WTC11 (cell line): Measurements from ENCODE around the gene GAGE13. TPM values are rescaled to one million over a fixed set of nuclear protein-coding genes. Genes with fewer than 3 reads are reported as not detected.
A peak's percentile ranks its signal among the peaks of the same experiment; 100 is the strongest.
"Not testable (repeated sequence)": the region's sequence is repeated elsewhere in the genome, so short reads cannot be mapped to it uniquely, and the experiment has no call there.

Experiments
- ATAC-seq: fragments of 200-7000 bp; cut with Tn5 transposase; 2 replicates; pipeline ENCODE4 v1.10.0; 2021; ENCODE audit warnings: mild to moderate bottlenecking, moderate library complexity
- CTCF ChIA-PET: fragments of 300-600 bp; sonication (Branson Sonifier 250); formaldehyde crosslinking; loops from one replicate; lab custom pipeline; 2021; ENCODE audit warnings: antibody characterized with exemption; lab: Charles Lee
- POLR2A ChIA-PET: fragments of 350-600 bp; sonication (Branson Sonifier 250); formaldehyde crosslinking; loops from one replicate; lab custom pipeline; 2021; ENCODE audit warnings: antibody characterized with exemption; lab: Charles Lee
- DNase-seq: peaks from one replicate; pipeline ENCODE4 v3.0.0; 2021; ENCODE audit warnings: low spot score
- H3K27ac Mint-ChIP-seq: 2 replicates; pipeline ENCODE4 v1.8.0; 2021; ENCODE audit warnings: mixed read lengths
- H3K27me3 Mint-ChIP-seq: 2 replicates; pipeline ENCODE4 v1.8.0; 2021; ENCODE audit warnings: low read depth, mild to moderate bottlenecking, moderate library complexity, mixed read lengths
- H3K36me3 Mint-ChIP-seq: 2 replicates; pipeline ENCODE4 v1.8.0; 2021; ENCODE audit warnings: mixed read lengths
- H3K4me1 Mint-ChIP-seq: 2 replicates; pipeline ENCODE4 v1.8.0; 2022; ENCODE audit warnings: mixed read lengths
- H3K4me3 Mint-ChIP-seq: 2 replicates; pipeline ENCODE4 v1.8.0; 2021; ENCODE audit warnings: mild to moderate bottlenecking, moderate library complexity, mixed read lengths
- H3K9me3 Mint-ChIP-seq: 2 replicates; pipeline ENCODE4 v1.8.0; 2021; ENCODE audit warnings: mixed read lengths
- CTCF ChIP-seq: fragments of 200-600 bp; IDR thresholded peaks from 2 replicates; pipeline ENCODE4 v1.8.0; 2022; ENCODE audit warnings: antibody characterized with exemption
- NFATC4 ChIP-seq: fragments of 250-450 bp; sonication (Bioruptor Pico); IDR thresholded peaks from 2 replicates; pipeline ENCODE4 v1.9.0; 2021; ENCODE audit warnings: mild to moderate bottlenecking
- NFYB ChIP-seq: sonication (generic); formaldehyde crosslinking; conservative IDR thresholded peaks from 2 replicates; pipeline ENCODE4 v1.8.0; 2022; ENCODE audit warnings: low read depth, missing genetic modification reagents
- NR2C2 ChIP-seq: sonication (generic); formaldehyde crosslinking; IDR thresholded peaks from 2 replicates; pipeline ENCODE4 v1.8.0; 2022; ENCODE audit warnings: mild to moderate bottlenecking, missing genetic modification reagents
- NR3C1 ChIP-seq: sonication (generic); formaldehyde crosslinking; conservative IDR thresholded peaks from 2 replicates; pipeline ENCODE4 v1.8.1; 2023; ENCODE audit warnings: low read depth, mild to moderate bottlenecking, missing genetic modification reagents
- PRDM15 ChIP-seq: sonication (generic); formaldehyde crosslinking; IDR thresholded peaks from 2 replicates; pipeline ENCODE4 v1.8.0; 2022; ENCODE audit warnings: missing genetic modification reagents
- SMAD3 ChIP-seq: sonication (generic); formaldehyde crosslinking; IDR thresholded peaks from 2 replicates; pipeline ENCODE4 v1.8.0; 2022; ENCODE audit warnings: missing genetic modification reagents, mild to moderate bottlenecking, borderline replicate concordance
- TCF7 ChIP-seq: sonication (generic); formaldehyde crosslinking; IDR thresholded peaks from 2 replicates; pipeline ENCODE4 v1.8.0; 2022; ENCODE audit warnings: mild to moderate bottlenecking, low read depth, missing genetic modification reagents, moderate library complexity
- ZNF121 ChIP-seq: sonication (generic); formaldehyde crosslinking; IDR thresholded peaks from 2 replicates; pipeline ENCODE4 v1.8.0; 2023; ENCODE audit warnings: missing genetic modification reagents
- ZNF232 ChIP-seq: sonication (generic); formaldehyde crosslinking; IDR thresholded peaks from 2 replicates; pipeline ENCODE4 v1.8.0; 2022; ENCODE audit warnings: mild to moderate bottlenecking, missing genetic modification reagents
- ZNF423 ChIP-seq: fragments of 250-450 bp; sonication (Bioruptor Pico); IDR thresholded peaks from 2 replicates; pipeline ENCODE4 v2.1.2; 2022; ENCODE audit warnings: mild to moderate bottlenecking, moderate library complexity
- ZNF671 ChIP-seq: fragments of 250-450 bp; sonication (Bioruptor Pico); IDR thresholded peaks from 2 replicates; pipeline ENCODE4 v1.8.0; 2021; ENCODE audit warnings: mild to moderate bottlenecking
- total RNA-seq: library from RNA; stranded (reverse); gene quantifications from 3 replicates; pipeline ENCODE4 v1.2.3, GENCODE V29; 2021
- TF ChIP-seq, protein P1 (sequence below): fragments of 250-450 bp; sonication (Bioruptor Pico); IDR thresholded peaks from 2 replicates; pipeline ENCODE4 v1.8.0; 2021; ENCODE audit warnings: mild to moderate bottlenecking
- TF ChIP-seq, protein P2 (sequence below): fragments of 250-450 bp; sonication (Bioruptor Pico); IDR thresholded peaks from 2 replicates; pipeline ENCODE4 v1.9.0; 2021; ENCODE audit warnings: mild to moderate bottlenecking

Gene GAGE13
- total RNA-seq, 1 experiment from 2014 or later, result not detected

DNA sequence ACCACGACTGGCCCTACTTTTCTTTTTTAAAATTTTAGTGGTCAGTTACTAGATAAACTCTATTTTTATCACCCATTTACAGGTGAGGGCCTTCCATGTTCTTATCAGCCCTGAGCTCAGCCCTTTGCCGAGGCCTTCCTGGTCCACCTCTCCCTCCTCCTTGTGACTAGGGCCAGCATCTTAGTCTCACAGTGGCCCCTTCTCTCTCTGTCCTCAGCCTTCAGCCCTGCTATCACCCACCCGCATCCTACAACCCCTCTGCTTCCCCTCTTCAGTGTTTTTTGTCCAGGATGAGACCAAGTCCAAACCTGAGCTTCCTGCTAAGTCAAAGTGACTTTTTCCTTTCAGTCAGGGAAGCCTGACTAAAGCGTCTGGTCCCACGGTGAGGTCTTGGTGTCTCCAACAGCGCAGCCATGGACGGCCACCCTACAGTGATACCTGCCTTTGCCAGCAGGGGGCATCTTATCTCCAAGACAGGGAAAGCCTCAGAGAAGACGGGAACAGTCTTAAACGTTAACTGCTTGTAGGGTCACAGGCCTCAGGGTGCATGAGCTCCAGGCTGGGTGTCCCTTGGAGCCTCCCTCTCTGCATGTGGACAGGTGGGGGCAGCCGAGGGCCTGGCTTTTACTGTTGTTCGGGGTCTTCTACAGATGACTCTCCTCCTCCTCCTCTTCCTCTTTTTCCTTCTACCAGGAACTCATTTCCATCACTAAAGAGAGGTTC is 39.6 kb upstream of the GAGE13 start:
- Mint-ChIP-seq H3K27me3 (no peaks in the 10 kb centered on the region), H3K36me3 (no peaks in the 10 kb centered on the region), H3K9me3 (no peaks in the 10 kb centered on the region), H3K27ac (peak overlapping the region; percentile 73; the same call in 1 of the 2 replicates), H3K4me3 (no peak overlapping the region), H3K4me1 (peaks cover 3% of the 10 kb centered on the region)
- DNase-seq (peak; percentile 78), ATAC-seq (peak; percentile 93)
- ChIA-PET CTCF (interaction anchor here (0.6 to 2.1 kb wide), 12 partner anchors 15 to 470 kb away, joined by 3 to 10 read pairs (median 4); no protein-coding TSS in a partner anchor), POLR2A (interaction anchor here (0.5 kb wide), 1 partner anchor 545 kb away, joined by 3 read pairs; no protein-coding TSS in a partner anchor)
- TF ChIP-seq CTCF (peak; percentile 44), TCF7 (no peak), SMAD3 (CRISPR knock-in tag) (no peak)

DNA sequence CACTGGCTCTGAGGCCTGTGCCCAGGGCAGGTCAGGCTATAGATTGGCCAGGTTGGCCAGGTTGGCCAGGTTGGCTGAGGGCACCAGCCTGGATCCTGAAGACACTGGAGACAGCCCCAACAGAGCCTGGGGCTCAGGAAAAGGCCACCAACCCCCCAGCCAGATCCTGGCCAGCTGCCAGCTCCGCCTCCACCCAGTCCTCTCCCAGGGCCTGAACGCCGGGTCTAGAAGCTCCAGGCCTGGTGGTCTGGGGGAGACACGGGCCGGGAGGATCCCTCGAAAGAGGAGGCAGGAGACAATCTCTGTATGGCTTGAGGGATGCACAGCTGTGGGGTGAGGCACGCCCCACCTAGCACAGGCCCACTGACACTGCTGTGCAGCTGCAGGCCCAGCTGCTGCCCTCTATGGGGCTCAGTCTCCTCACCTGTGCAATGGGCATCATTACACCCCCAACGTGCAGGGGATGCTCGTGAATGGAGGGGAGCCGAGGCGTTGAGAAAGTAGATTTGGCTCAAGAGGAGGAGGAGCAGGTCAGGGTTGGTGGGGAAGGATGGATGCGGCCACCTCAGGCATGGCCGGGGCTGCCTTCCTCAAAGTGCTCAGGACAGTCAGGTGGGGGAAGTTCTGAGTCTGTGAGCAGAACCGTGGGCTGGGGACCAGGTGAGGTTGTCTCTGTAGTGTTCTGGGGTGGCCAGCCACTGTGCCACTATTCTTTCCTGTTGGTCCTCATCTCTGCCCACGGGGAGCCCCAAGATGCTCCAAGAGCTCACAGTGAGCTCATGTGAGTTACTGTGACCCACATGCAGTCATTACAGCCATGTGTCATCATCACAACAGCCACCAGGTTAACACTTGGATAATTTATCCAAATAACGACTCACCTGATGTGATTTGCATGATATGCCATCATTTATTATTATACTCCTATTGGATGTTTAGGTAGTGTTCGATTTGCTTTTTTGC is 38.7 kb upstream of the GAGE13 start:
- Mint-ChIP-seq H3K4me1 (peaks cover 3% of the 10 kb centered on the region), H3K27ac (no peak overlapping the region), H3K27me3 (no peaks in the 10 kb centered on the region), H3K9me3 (no peaks in the 10 kb centered on the region)
- DNase-seq, result no peak
- POLR2A ChIA-PET, result interaction anchor here (0.5 kb wide), 1 partner anchor 546 kb away, joined by 3 read pairs; no protein-coding TSS in a partner anchor
- ATAC-seq, result peak; percentile 17
- TF ChIP-seq NR2C2 (CRISPR knock-in tag) (no peak), NR3C1 (CRISPR knock-in tag) (no peak), ZNF671 (no peak)
- TF ChIP-seq, all 79 proteins: peak for 0
- CTCF ChIA-PET, result interaction anchor here (0.6 to 2.1 kb wide), 11 partner anchors 14 to 469 kb away, joined by 3 to 10 read pairs (median 4); no protein-coding TSS in a partner anchor
- H3K4me3 Mint-ChIP-seq, result no peak overlapping the region
- no peaks in the 10 kb centered on the region for H3K36me3 Mint-ChIP-seq

- H3K4me3 Mint-ChIP-seq, ATAC-seq, H3K4me1 Mint-ChIP-seq, H3K9me3 Mint-ChIP-seq, H3K27ac Mint-ChIP-seq, H3K27me3 Mint-ChIP-seq, H3K36me3 Mint-ChIP-seq, CTCF ChIA-PET, DNase-seq: not testable (repeated sequence)
- POLR2A ChIA-PET, result interaction anchor here (0.9 kb wide), 1 partner anchor 10 kb away, joined by 3 read pairs; no protein-coding TSS in a partner anchor
Measured at GRCh38 chrX:49299293-49299692, 32.1 kb upstream of the GAGE13 start.

DNA sequence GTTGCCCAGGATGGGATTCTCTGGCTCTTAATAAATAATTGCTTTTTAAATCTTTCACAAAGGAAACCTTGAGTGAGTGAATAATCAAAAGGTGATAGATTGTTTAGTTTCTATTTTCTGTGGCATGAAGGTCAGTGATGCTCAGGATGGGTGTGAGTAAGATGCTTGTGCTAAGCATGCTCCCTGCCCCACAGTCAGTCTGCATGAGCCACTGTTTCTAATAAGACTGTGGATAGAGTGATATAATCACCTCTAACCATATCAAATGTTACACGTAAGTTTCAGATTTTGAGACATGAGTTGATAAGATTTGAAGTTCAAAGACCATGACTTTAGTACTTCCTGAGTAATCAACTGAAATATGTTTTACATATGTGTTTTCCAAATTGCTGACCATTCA is 30.7 kb upstream of the GAGE13 start:
- CTCF ChIA-PET, result no interaction called here
- POLR2A ChIA-PET, result no interaction called here
- H3K4me1 Mint-ChIP-seq, result peaks cover 7% of the 10 kb centered on the region; the same call in 1 of the 2 replicates
- no peak for TF ChIP-seq NFYB (CRISPR knock-in tag)
- no peak for TF ChIP-seq ZNF232 (CRISPR knock-in tag)
- TF ChIP-seq PRDM15 (CRISPR knock-in tag), result no peak
- no peak for TF ChIP-seq ZNF423 (CRISPR knock-in tag)
- TF ChIP-seq, protein P1, sequence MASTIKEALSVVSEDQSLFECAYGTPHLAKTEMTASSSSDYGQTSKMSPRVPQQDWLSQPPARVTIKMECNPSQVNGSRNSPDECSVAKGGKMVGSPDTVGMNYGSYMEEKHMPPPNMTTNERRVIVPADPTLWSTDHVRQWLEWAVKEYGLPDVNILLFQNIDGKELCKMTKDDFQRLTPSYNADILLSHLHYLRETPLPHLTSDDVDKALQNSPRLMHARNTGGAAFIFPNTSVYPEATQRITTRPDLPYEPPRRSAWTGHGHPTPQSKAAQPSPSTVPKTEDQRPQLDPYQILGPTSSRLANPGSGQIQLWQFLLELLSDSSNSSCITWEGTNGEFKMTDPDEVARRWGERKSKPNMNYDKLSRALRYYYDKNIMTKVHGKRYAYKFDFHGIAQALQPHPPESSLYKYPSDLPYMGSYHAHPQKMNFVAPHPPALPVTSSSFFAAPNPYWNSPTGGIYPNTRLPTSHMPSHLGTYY (CRISPR knock-in tag), result no peak
- TF ChIP-seq ZNF121 (CRISPR knock-in tag), result no peak
- TF ChIP-seq, protein P2, sequence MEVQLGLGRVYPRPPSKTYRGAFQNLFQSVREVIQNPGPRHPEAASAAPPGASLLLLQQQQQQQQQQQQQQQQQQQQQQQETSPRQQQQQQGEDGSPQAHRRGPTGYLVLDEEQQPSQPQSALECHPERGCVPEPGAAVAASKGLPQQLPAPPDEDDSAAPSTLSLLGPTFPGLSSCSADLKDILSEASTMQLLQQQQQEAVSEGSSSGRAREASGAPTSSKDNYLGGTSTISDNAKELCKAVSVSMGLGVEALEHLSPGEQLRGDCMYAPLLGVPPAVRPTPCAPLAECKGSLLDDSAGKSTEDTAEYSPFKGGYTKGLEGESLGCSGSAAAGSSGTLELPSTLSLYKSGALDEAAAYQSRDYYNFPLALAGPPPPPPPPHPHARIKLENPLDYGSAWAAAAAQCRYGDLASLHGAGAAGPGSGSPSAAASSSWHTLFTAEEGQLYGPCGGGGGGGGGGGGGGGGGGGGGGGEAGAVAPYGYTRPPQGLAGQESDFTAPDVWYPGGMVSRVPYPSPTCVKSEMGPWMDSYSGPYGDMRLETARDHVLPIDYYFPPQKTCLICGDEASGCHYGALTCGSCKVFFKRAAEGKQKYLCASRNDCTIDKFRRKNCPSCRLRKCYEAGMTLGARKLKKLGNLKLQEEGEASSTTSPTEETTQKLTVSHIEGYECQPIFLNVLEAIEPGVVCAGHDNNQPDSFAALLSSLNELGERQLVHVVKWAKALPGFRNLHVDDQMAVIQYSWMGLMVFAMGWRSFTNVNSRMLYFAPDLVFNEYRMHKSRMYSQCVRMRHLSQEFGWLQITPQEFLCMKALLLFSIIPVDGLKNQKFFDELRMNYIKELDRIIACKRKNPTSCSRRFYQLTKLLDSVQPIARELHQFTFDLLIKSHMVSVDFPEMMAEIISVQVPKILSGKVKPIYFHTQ (CRISPR knock-in tag), result no peak
- TF ChIP-seq NFATC4 (CRISPR knock-in tag), result no peak
- no peak overlapping the region for H3K4me3 Mint-ChIP-seq
- ATAC-seq (no peak), DNase-seq (no peak)
- no peaks in the 10 kb centered on the region; the same call in 1 of the 2 replicates for H3K27me3 Mint-ChIP-seq
- no peaks in the 10 kb centered on the region for H3K9me3 Mint-ChIP-seq
- no peaks in the 10 kb centered on the region for H3K36me3 Mint-ChIP-seq
- no peak overlapping the region for H3K27ac Mint-ChIP-seq
